PFSK-1 (cell line): ENCODE data around the gene EMX2. TPM values are rescaled to one million over a fixed set of nuclear protein-coding genes. Genes with fewer than 3 reads are reported as not detected.

Experiments used
- FOXP2 ChIP-seq: optimal IDR thresholded peaks from 2 replicates; pipeline ENCODE3; 2011; ENCODE audit warnings: borderline replicate concordance, control low read depth, inconsistent platforms; ENCODE audit not compliant: insufficient read depth; ENCODE audit errors: extremely low read length, extremely low read depth
- POLR2AphosphoS5 ChIP-seq: IDR thresholded peaks from 2 replicates; pipeline ENCODE4 v1.6.1; 2012; ENCODE audit warnings: low read depth, mild to moderate bottlenecking, control low read depth, low read length, moderate library complexity
- SIN3A ChIP-seq: IDR thresholded peaks from 2 replicates; pipeline ENCODE4 v1.6.1; 2012; ENCODE audit warnings: mild to moderate bottlenecking, low read length, moderate library complexity, borderline replicate concordance; ENCODE audit not compliant: insufficient read depth
- TAF1 ChIP-seq: IDR thresholded peaks from 2 replicates; pipeline ENCODE4 v1.6.1; 2012; ENCODE audit warnings: low read length, control low read depth, borderline replicate concordance; ENCODE audit not compliant: insufficient read depth
- polyA plus RNA-seq: library from polyadenylated mRNA; unstranded; fragments of >200 nt; gene quantifications from one replicate; pipeline ENCODE4 v1.2.1, GENCODE V29; 2012; ENCODE audit warnings: low read depth, missing spikeins; ENCODE audit not compliant: insufficient read length
- TF ChIP-seq, protein P1 (sequence below), 2 experiments: IDR thresholded peaks; 2 replicates each; pipeline versions ENCODE4 v1.6.1 to v1.8.0; 2011 to 2012; ENCODE audit warnings: low read depth in 2 of 2, low read length in 2 of 2, control low read depth in 1 of 2, inconsistent platforms in 1 of 2, mild to moderate bottlenecking in 1 of 2, moderate library complexity in 1 of 2; ENCODE audit not compliant: insufficient read depth in 1 of 2

The EMX2 gene
- polyA plus RNA-seq = not detected

DNA sequence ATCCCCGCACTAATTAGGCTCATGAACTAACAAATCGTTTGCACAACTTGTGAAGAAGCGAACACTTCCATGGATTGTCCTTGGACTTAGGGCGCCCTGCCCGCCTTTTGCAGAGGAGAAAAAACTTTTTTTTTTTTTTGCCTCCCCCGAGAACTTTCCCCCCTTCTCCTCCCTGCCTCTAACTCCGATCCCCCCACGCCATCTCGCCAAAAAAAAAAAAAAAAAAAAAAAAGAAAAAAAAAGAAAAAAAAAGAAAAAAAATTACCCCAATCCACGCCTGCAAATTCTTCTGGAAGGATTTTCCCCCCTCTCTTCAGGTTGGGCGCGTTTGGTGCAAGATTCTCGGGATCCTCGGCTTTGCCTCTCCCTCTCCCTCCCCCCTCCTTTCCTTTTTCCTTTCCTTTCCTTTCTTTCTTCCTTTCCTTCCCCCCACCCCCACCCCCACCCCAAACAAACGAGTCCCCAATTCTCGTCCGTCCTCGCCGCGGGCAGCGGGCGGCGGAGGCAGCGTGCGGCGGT, at the start of gene EMX2:
Gene EMX2 (plus strand): TSS at position 41 of the 519 bp plus-strand sequence. CDS start 522 bp downstream, outside the sequence.
- TF ChIP-seq POLR2AphosphoS5 (no peak), FOXP2 (no peak), TAF1 (no peak), SIN3A (no peak)
- TF ChIP-seq, protein P1, sequence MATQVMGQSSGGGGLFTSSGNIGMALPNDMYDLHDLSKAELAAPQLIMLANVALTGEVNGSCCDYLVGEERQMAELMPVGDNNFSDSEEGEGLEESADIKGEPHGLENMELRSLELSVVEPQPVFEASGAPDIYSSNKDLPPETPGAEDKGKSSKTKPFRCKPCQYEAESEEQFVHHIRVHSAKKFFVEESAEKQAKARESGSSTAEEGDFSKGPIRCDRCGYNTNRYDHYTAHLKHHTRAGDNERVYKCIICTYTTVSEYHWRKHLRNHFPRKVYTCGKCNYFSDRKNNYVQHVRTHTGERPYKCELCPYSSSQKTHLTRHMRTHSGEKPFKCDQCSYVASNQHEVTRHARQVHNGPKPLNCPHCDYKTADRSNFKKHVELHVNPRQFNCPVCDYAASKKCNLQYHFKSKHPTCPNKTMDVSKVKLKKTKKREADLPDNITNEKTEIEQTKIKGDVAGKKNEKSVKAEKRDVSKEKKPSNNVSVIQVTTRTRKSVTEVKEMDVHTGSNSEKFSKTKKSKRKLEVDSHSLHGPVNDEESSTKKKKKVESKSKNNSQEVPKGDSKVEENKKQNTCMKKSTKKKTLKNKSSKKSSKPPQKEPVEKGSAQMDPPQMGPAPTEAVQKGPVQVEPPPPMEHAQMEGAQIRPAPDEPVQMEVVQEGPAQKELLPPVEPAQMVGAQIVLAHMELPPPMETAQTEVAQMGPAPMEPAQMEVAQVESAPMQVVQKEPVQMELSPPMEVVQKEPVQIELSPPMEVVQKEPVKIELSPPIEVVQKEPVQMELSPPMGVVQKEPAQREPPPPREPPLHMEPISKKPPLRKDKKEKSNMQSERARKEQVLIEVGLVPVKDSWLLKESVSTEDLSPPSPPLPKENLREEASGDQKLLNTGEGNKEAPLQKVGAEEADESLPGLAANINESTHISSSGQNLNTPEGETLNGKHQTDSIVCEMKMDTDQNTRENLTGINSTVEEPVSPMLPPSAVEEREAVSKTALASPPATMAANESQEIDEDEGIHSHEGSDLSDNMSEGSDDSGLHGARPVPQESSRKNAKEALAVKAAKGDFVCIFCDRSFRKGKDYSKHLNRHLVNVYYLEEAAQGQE (IDR thresholded peaks at IDR 0.05; ENCODE audit: insufficient read depth in 1 of 2, low read depth in 2 of 2, low read length in 2 of 2) = no peak

DNA sequence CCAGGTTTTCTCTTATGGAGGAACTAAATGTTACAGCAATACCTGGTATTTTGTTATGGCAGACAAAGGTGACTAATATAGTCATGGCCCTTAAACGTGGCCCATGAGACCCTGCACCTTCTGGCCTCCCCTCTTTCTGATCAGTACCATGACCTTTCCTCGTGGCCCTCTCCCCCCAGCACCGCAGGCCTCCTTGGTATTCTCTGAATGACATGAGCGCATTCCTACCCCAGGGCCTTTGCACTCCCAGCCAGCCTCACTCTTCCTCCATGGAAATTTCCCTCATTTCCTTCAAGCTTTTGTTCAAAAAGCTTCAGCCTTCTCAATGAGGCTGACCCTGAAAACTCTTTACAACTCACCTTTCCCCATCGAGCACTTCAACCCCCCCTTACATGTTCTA, 46.5 kb upstream of the EMX2 start:
- TF ChIP-seq SIN3A (no peak), TAF1 (no peak), FOXP2 (no peak), POLR2AphosphoS5 (no peak)
- TF ChIP-seq, protein P1 (IDR thresholded peaks at IDR 0.05; ENCODE audit: insufficient read depth in 1 of 2, low read depth in 2 of 2, low read length in 2 of 2) = no peak

DNA sequence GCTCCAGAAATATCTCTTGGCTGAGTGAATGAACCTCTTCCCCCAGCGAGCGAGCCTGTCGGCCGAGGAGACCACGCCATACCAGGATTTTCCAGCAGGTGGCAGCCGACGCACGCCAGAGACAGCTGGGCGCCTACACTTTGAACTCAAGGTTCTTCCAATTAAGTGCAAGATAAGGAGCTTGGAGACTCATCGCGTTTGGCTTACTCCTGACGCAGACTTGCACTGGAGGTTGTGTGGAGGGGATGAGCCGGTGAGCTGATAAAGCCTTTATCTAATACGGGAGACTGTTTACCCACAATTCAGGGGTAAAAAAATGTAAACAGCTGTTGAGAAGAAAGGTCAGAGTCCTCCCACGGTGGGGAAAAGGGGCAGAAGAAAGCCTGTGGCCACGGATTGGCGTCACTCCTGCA, 45.9 kb upstream of the EMX2 start:
- TF ChIP-seq POLR2AphosphoS5 (no peak), FOXP2 (no peak), SIN3A (no peak), TAF1 (no peak)

DNA sequence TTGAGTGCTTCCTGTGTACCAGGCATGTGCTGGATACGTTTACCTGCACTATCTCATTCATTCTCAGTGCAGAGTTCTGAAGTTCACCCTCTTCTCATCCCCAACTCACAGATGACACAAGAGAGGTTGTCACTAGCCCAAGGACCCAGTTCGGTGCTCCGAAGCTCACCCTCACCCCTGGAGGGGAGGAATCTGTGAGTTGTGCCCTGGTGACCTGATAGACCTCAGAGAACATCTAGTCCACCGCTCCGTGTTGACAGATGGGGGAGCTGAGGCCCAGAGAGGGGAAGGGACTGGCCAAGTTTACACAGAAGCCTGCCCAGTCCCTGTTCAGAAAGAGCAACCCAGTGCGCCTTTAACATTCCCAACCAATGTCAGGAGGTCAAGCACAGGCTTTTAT, 44.8 kb upstream of the EMX2 start:
- TF ChIP-seq POLR2AphosphoS5 (no peak), SIN3A (no peak), TAF1 (no peak), FOXP2 (no peak)
- TF ChIP-seq, protein P1 (IDR thresholded peaks at IDR 0.05; ENCODE audit: insufficient read depth in 1 of 2, low read depth in 2 of 2, low read length in 2 of 2) = no peak

DNA sequence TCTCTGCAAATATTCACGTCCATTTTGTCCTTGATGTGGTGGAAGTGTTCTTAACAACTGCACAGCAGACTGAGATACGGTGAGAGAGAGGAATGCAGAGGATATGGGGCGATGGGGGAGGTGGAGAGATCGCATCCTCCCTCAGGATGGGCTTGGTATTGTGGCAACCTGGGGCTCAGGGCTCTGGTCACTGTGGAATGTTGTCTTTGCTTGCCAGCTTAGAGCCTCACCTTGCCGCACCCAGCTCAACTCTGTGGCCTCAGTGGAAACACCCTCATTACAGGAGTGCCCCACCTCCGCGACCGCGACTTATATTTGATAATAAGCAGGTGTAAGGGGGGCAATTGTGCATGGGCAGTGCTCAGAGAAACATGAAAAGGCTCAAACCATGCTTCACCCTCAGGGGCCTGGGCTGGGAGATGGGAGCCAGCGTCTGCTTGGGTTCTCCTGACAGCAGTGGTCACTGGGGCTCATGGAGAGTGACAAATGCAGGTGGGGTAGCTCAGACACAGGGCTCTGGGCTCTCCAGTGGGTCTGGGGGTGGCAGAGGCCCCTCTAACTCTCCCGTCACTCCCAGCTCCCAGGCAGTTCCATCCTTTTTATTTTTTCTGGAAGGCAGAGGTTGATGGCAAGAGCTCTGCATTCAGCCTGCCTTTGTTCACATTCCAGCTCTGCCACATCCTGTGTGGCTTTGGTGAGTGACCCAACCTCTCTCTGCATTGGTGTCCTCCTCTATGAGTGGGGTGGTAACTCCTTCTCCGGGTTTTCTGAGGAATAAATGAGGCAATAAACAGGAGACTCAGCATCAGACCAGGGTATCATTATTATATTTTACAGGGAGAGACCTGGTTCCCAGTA, 43.1 kb upstream of the EMX2 start:
- no peak for TF ChIP-seq SIN3A
- TF ChIP-seq TAF1 = no peak
- TF ChIP-seq POLR2AphosphoS5 = no peak
- no peak for TF ChIP-seq FOXP2
- TF ChIP-seq, protein P1 (IDR thresholded peaks at IDR 0.05; ENCODE audit: insufficient read depth in 1 of 2, low read depth in 2 of 2, low read length in 2 of 2) = no peak
